C4-2B (cell line): ENCODE data around the gene ERVK3-1.

ENCODE experiments used
- ZFX ChIP-seq: fragments of 450-650 bp; IDR thresholded peaks from 2 replicates; pipeline ENCODE4 v1.6.1; 2017
- TF ChIP-seq, protein P1 (sequence below): fragments of 450-650 bp; conservative IDR thresholded peaks from 2 replicates; pipeline ENCODE4 v1.5.1; 2017; ENCODE audit warnings: mild to moderate bottlenecking

DNA sequence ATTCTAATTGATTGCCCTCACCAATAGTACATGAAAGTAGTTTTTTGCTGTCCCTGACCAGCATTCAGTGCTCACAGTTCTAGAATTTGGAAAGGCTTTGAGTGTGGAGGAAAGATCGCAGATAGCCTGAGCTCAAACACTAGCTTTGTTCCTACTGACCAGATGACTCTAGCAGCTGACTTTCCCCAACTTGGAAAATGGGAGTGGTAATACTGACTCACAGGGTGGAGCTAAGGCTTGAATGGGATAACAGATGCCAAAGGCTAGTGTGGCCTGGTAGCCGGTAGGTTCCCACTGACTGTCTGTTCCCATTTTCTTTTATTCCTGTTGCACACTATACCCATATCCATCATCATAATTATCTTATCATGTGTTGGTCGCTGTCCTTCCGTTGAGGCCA lies 25.3 kb downstream of the ERVK3-1 start:
- TF ChIP-seq, protein P1, sequence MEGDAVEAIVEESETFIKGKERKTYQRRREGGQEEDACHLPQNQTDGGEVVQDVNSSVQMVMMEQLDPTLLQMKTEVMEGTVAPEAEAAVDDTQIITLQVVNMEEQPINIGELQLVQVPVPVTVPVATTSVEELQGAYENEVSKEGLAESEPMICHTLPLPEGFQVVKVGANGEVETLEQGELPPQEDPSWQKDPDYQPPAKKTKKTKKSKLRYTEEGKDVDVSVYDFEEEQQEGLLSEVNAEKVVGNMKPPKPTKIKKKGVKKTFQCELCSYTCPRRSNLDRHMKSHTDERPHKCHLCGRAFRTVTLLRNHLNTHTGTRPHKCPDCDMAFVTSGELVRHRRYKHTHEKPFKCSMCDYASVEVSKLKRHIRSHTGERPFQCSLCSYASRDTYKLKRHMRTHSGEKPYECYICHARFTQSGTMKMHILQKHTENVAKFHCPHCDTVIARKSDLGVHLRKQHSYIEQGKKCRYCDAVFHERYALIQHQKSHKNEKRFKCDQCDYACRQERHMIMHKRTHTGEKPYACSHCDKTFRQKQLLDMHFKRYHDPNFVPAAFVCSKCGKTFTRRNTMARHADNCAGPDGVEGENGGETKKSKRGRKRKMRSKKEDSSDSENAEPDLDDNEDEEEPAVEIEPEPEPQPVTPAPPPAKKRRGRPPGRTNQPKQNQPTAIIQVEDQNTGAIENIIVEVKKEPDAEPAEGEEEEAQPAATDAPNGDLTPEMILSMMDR: no peak
- TF ChIP-seq ZFX: 0 out of 2 replicates have a peak, but pooled peaks have one; percentile 5
